Small intestine (tissue), 7 donors: ENCODE measurements around the gene TRIP11. TPM values are rescaled to one million over a fixed set of nuclear protein-coding genes. Genes with fewer than 3 reads are reported as not detected.

ENCODE experiments used
- DNase-seq, 2 donors: peaks; one replicate each; pipeline versions ENCODE4 v3.0.0 to v3.0.0-alpha.2; 2013
- FAIRE-seq: peaks from 2 replicates; lab custom pipeline; 2012; peaks lifted over from hg19 to GRCh38; lab: Jason Lieb, UNC
- H3K27ac ChIP-seq, 3 donors: one replicate each; pipeline ENCODE4 v1.5.1; 2013; ENCODE audit warnings: low read length in 2 of 3, mild to moderate bottlenecking in 2 of 3, control low read depth in 1 of 3, inconsistent platforms in 1 of 3, low read depth in 1 of 3, moderate library complexity in 1 of 3
- H3K27me3 ChIP-seq, 3 donors: one replicate each; pipeline ENCODE4 v1.6.1; 2013; ENCODE audit warnings: low read length in 3 of 3, inconsistent platforms in 1 of 3; ENCODE audit not compliant: control insufficient read depth in 3 of 3, insufficient read depth in 3 of 3
- H3K36me3 ChIP-seq, 3 donors: one replicate each; pipeline ENCODE4 v1.6.1; 2013; ENCODE audit warnings: low read length in 3 of 3, inconsistent platforms in 1 of 3, low read depth in 1 of 3, mild to moderate bottlenecking in 1 of 3, moderate library complexity in 1 of 3; ENCODE audit not compliant: control insufficient read depth in 3 of 3, insufficient read depth in 2 of 3
- H3K4me1 ChIP-seq, 3 donors: one replicate each; pipeline ENCODE4 v1.6.1; 2013; ENCODE audit warnings: low read length in 2 of 3, inconsistent platforms in 1 of 3, low read depth in 1 of 3, mild to moderate bottlenecking in 1 of 3, moderate library complexity in 1 of 3; ENCODE audit not compliant: control insufficient read depth in 3 of 3, insufficient read depth in 2 of 3
- H3K4me3 ChIP-seq, 3 donors: one replicate each; pipeline ENCODE4 v1.5.1; 2013; ENCODE audit warnings: low read length in 3 of 3, control low read depth in 1 of 3, inconsistent platforms in 1 of 3, low read depth in 1 of 3, mild to moderate bottlenecking in 1 of 3, moderate library complexity in 1 of 3
- H3K9me3 ChIP-seq, 2 donors: one replicate each; pipeline ENCODE4 v1.6.1; 2013; ENCODE audit warnings: low read depth in 1 of 2, low read length in 1 of 2; ENCODE audit not compliant: control insufficient read depth in 2 of 2, insufficient read depth in 1 of 2
- WGBS, 3 donors: extraction: QIAGEN DNeasy Blood & Tissue Kit; methylation state at CpG; one replicate each; pipeline ENCODE4 v1.1.7; 2013; 5-methylcytosine and 5-hydroxymethylcytosine counted together
- polyA plus RNA-seq, 4 donors: library from polyadenylated mRNA; stranded (reverse) in 3 of 4; unstranded in 1 of 4; fragments of 200-250 nt in 3 of 4; fragments of 120-200 nt in 1 of 4; gene quantifications; one replicate each; pipeline versions ENCODE4 v1.2.1 to v1.2.3, GENCODE V29; 2013
- donor health status: healthy with polysubstance abuse.
- donor health status: control.
- donor health status: control.
- donor health status: Bipolar disorder and iron deficiency.
- donor health status: healthy.

The TRIP11 gene
- polyA plus RNA-seq, 4 donors: 3.5 to 22.4 (median 5.9) TPM

- no peaks in the 10 kb centered on the region for H3K27me3 ChIP-seq
- FAIRE-seq (no peak), DNase-seq (no peak)
- WGBS, 3 donors: 85 to 92% (median 91%) methylated on average over 5 of the region's 5 CpGs
- no peaks in the 10 kb centered on the region for H3K4me1 ChIP-seq
- H3K36me3 ChIP-seq: peaks cover 0 to 11% (median 0%) of the 10 kb centered on the region in 3 donors
- H3K4me3 ChIP-seq: no peak overlapping the region
- H3K27ac ChIP-seq: no peak overlapping the region
- H3K9me3 ChIP-seq: no peaks in the 10 kb centered on the region
These were observed 112.1 kb downstream of the TRIP11 start for GRCh38 chr14:91927800-91928199.

- no peaks in the 10 kb centered on the region for H3K27me3 ChIP-seq
These were observed 112.7 kb downstream of the TRIP11 start for GRCh38 chr14:91927191-91927590.

GRCh38 chr14:91926131-91926890 is 113.5 kb downstream of the TRIP11 start:
- no peak for DNase-seq
- Histone ChIP-seq H3K27me3 (no peaks in the 10 kb centered on the region), H3K9me3 (no peaks in the 10 kb centered on the region), H3K4me1 (no peaks in the 10 kb centered on the region), H3K36me3 (peaks cover 0 to 9% (median 0%) of the 10 kb centered on the region in 3 donors), H3K27ac (no peak overlapping the region), H3K4me3 (no peak overlapping the region)
- no peak for FAIRE-seq
- 68 to 80% (median 69%) methylated on average over 17 of the region's 17 CpGs for WGBS, 3 donors

More at GRCh38 chr14:91927191-91927590, 112.7 kb downstream of the TRIP11 start:
- Histone ChIP-seq H3K36me3 (peaks cover 0 to 11% (median 0%) of the 10 kb centered on the region in 3 donors), H3K4me3 (no peak overlapping the region), H3K9me3 (no peaks in the 10 kb centered on the region), H3K4me1 (no peaks in the 10 kb centered on the region), H3K27ac (no peak overlapping the region)
- WGBS, 3 donors: 73 to 87% (median 75%) methylated on average over 3 of the region's 3 CpGs
- FAIRE-seq (no peak), DNase-seq (no peak)

- Histone ChIP-seq H3K27me3 (no peaks in the 10 kb centered on the region), H3K9me3 (no peaks in the 10 kb centered on the region), H3K36me3 (peaks cover 0 to 9% (median 0%) of the 10 kb centered on the region in 3 donors), H3K27ac (no peak overlapping the region), H3K4me3 (no peak overlapping the region), H3K4me1 (no peaks in the 10 kb centered on the region)
- DNase-seq (no peak), FAIRE-seq (no peak)
- 89 to 95% (median 91%) methylated on average over 10 of the region's 10 CpGs for WGBS, 3 donors
These were observed 114.1 kb downstream of the TRIP11 start for GRCh38 chr14:91925727-91926121.

- DNase-seq (no peak), FAIRE-seq (no peak)
- peaks cover 0 to 12% (median 0%) of the 10 kb centered on the region in 3 donors for H3K36me3 ChIP-seq
- no peaks in the 10 kb centered on the region for H3K27me3 ChIP-seq
- 63 to 78% (median 74%) methylated on average over 13 of the region's 13 CpGs for WGBS, 3 donors
- no peak overlapping the region for H3K4me3 ChIP-seq
- no peaks in the 10 kb centered on the region for H3K9me3 ChIP-seq
- no peaks in the 10 kb centered on the region for H3K4me1 ChIP-seq
- peak overlapping the region in 1 of 3 donors; percentile 3 for H3K27ac ChIP-seq
These were observed 114.7 kb downstream of the TRIP11 start for GRCh38 chr14:91925001-91925726.

- DNase-seq (no peak), FAIRE-seq (no peak)
- H3K27me3 ChIP-seq: peaks cover 0 to 3% (median 0%) of the 10 kb centered on the region in 3 donors
- no peaks in the 10 kb centered on the region for H3K9me3 ChIP-seq
- 69 to 71% (median 71%) methylated on average over 3 of the region's 3 CpGs for WGBS, 3 donors
- no peak overlapping the region for H3K4me3 ChIP-seq
- H3K27ac ChIP-seq: no peak overlapping the region
- H3K36me3 ChIP-seq: peaks cover 0 to 12% (median 0%) of the 10 kb centered on the region in 3 donors
- H3K4me1 ChIP-seq: peaks cover 0 to 3% (median 0%) of the 10 kb centered on the region in 3 donors
These were observed 119.3 kb downstream of the TRIP11 start for GRCh38 chr14:91920526-91920925.

- Histone ChIP-seq H3K4me1 (peaks cover 0 to 3% (median 0%) of the 10 kb centered on the region in 3 donors), H3K9me3 (no peaks in the 10 kb centered on the region), H3K27me3 (peaks cover 0 to 3% (median 0%) of the 10 kb centered on the region in 3 donors), H3K4me3 (no peak overlapping the region), H3K36me3 (peaks cover 0 to 10% (median 0%) of the 10 kb centered on the region in 3 donors), H3K27ac (peak overlapping the region in 1 of 3 donors; percentile 77)
- FAIRE-seq (no peak), DNase-seq (no peak)
- WGBS, 3 donors: 51 to 60% (median 58%) methylated on average over 4 of the region's 4 CpGs
These were observed 120.0 kb downstream of the TRIP11 start for GRCh38 chr14:91919814-91920213.

- H3K27me3 ChIP-seq: peaks cover 0 to 3% (median 0%) of the 10 kb centered on the region in 3 donors
- no peak for FAIRE-seq
- no peak overlapping the region for H3K4me3 ChIP-seq
- peak overlapping the region in 1 of 3 donors; percentile 26 for H3K27ac ChIP-seq
- H3K36me3 ChIP-seq: peaks cover 0 to 10% (median 0%) of the 10 kb centered on the region in 3 donors
- no peaks in the 10 kb centered on the region for H3K9me3 ChIP-seq
- 60 to 71% (median 61%) methylated on average over 5 of the region's 5 CpGs for WGBS, 3 donors
- no peak for DNase-seq
- H3K4me1 ChIP-seq: peaks cover 0 to 3% (median 0%) of the 10 kb centered on the region in 3 donors
These were observed 121.5 kb downstream of the TRIP11 start for GRCh38 chr14:91918186-91918883.
